ENCODE measurements around the gene CHST8.

The CHST8 gene

DNA sequence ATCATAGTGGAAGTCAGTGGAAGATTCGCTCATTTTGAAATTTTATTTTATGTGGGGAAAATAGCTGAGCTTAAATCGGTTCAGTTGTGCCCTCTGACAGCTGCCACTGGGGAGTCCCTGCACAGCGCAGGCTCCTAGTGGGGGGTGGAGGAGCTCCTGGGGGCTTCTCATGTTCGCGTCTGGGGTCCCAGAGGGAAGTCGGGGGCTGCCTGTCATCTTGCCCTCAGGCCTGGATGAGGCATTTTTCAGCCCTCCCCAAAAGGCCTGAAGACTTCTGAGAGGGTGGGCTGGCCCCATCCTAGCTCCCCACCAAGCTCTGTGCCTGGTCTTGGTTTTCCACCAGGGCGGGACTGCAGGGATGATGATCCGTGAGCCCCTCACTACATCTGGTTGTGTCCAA, 82.1 kb downstream of the CHST8 start:
- ChIA-PET CTCF (no interaction called here), POLR2A (no interaction called here)
- 88% methylated on average over 8 of the region's 8 CpGs for WGBS (ENCODE audit: insufficient coverage)

DNA sequence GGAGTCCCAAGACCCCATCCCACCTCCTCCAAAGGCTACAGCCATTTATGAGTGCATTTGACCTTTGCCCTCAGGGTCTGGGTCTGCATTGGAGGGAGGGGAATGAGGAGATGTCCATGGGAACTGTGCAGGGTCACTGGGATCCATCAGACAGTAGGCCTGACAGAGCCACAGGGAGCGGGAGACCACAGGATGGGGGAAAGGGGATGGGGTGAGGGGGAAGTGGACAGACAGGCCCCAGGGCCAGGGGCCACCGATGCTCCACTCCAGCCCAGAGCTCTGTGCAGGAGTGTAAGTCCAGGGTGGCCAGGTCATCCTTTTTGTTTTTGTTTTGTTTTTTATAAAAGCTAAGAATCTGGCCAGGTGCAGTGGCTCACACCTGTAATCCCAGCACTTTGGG, 82.5 kb downstream of the CHST8 start:
- ChIA-PET CTCF (no interaction called here), POLR2A (no interaction called here)
- H3K4me3 ChIP-seq (ENCODE audit: control insufficient read depth in 1 of 7, extremely low read depth in 1 of 7, insufficient read depth in 4 of 7, low read depth in 2 of 7, low read length in 6 of 7): no peak overlapping the region
- no peaks in the 10 kb centered on the region for H3K4me1 ChIP-seq (ENCODE audit: control extremely low read depth in 1 of 4, control insufficient read depth in 4 of 4, insufficient read depth in 4 of 4, low read length in 3 of 4)
- H3K27ac ChIP-seq (ENCODE audit: insufficient read depth in 1 of 2, low read depth in 1 of 2, low read length in 2 of 2, poor library complexity in 1 of 2, severe bottlenecking in 2 of 2): no peak overlapping the region
- H3K9me3 ChIP-seq (ENCODE audit: control extremely low read depth in 1 of 5, control insufficient read depth in 4 of 5, insufficient read depth in 2 of 5, low read depth in 1 of 5, low read length in 4 of 5): no peaks in the 10 kb centered on the region
- 100% methylated on average over 1 of the region's 2 CpGs for WGBS (ENCODE audit: insufficient coverage)
- no peak for DNase-seq
- H3K36me3 ChIP-seq (ENCODE audit: control insufficient read depth in 4 of 4, insufficient read depth in 4 of 4, low read length in 3 of 4): no peaks in the 10 kb centered on the region
- no peaks in the 10 kb centered on the region for H3K27me3 ChIP-seq (replicated peaks in 2 of 5; ENCODE audit: control insufficient read depth in 4 of 5, insufficient read depth in 5 of 5, low read length in 4 of 5)

More for the DNA sequence above, 82.1 kb downstream of the CHST8 start:
- no peaks in the 10 kb centered on the region for H3K9me3 ChIP-seq (ENCODE audit: control extremely low read depth in 1 of 5, control insufficient read depth in 4 of 5, insufficient read depth in 2 of 5, low read depth in 1 of 5, low read length in 4 of 5)
- H3K27ac ChIP-seq (ENCODE audit: insufficient read depth in 1 of 2, low read depth in 1 of 2, low read length in 2 of 2, poor library complexity in 1 of 2, severe bottlenecking in 2 of 2): no peak overlapping the region
- no peak overlapping the region for H3K4me3 ChIP-seq (ENCODE audit: control insufficient read depth in 1 of 7, extremely low read depth in 1 of 7, insufficient read depth in 4 of 7, low read depth in 2 of 7, low read length in 6 of 7)
- no peaks in the 10 kb centered on the region for H3K4me1 ChIP-seq (ENCODE audit: control extremely low read depth in 1 of 4, control insufficient read depth in 4 of 4, insufficient read depth in 4 of 4, low read length in 3 of 4)
- no peak for DNase-seq
- peaks cover 0 to under 1% (median 0%) of the 10 kb centered on the region in 5 experiments for H3K27me3 ChIP-seq (replicated peaks in 2 of 5; ENCODE audit: control insufficient read depth in 4 of 5, insufficient read depth in 5 of 5, low read length in 4 of 5)
- H3K36me3 ChIP-seq (ENCODE audit: control insufficient read depth in 4 of 4, insufficient read depth in 4 of 4, low read length in 3 of 4): no peaks in the 10 kb centered on the region

DNA sequence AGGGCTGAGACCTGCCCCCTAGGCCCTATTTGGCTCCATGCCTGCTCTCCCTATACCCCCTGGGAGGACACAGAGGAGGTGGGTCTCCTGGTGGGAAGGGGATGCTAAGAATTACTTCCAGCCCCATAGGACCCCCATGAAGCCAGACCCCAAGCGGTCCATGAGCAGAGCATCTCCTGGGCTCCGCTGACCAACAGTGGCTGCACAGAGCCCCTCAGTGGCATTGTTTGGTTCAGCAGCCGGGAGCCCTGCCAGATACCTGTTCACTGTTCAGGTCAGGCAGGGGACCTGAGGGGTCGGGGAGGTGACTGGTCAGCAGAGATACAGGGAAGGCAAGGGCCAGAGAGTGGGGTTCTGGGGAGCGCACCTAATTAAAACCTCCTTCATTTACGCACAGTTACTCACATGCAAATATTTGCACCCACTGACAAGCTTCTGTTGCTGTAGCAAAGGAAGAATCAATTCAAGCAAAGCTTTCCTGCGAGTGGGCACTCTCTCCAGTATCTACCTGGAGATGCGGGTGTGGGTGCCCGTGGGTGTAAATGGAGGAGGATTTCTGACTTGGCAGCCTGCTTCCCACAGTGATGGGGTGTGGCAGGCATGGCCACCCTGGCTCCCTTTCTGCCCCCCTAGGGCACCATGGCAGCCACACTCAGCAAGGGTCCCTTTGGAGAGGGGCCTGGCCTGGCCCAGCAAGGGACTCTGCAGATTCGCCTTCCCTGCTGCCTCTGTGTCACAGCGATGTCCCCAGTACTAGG, 83.5 kb downstream of the CHST8 start:
- no peaks in the 10 kb centered on the region for H3K9me3 ChIP-seq (ENCODE audit: control extremely low read depth in 1 of 5, control insufficient read depth in 4 of 5, insufficient read depth in 2 of 5, low read depth in 1 of 5, low read length in 4 of 5)
- H3K36me3 ChIP-seq (ENCODE audit: control insufficient read depth in 4 of 4, insufficient read depth in 4 of 4, low read length in 3 of 4): no peaks in the 10 kb centered on the region
- H3K27me3 ChIP-seq (replicated peaks in 2 of 5; ENCODE audit: control insufficient read depth in 4 of 5, insufficient read depth in 5 of 5, low read length in 4 of 5): no peaks in the 10 kb centered on the region
- H3K4me3 ChIP-seq (ENCODE audit: control insufficient read depth in 1 of 7, extremely low read depth in 1 of 7, insufficient read depth in 4 of 7, low read depth in 2 of 7, low read length in 6 of 7): no peak overlapping the region
- WGBS (ENCODE audit: insufficient coverage): 78% methylated on average over 5 of the region's 11 CpGs
- H3K27ac ChIP-seq (ENCODE audit: insufficient read depth in 1 of 2, low read depth in 1 of 2, low read length in 2 of 2, poor library complexity in 1 of 2, severe bottlenecking in 2 of 2): no peak overlapping the region
- POLR2A ChIA-PET: no interaction called here
- no peaks in the 10 kb centered on the region for H3K4me1 ChIP-seq (ENCODE audit: control extremely low read depth in 1 of 4, control insufficient read depth in 4 of 4, insufficient read depth in 4 of 4, low read length in 3 of 4)
- no peak for DNase-seq
- CTCF ChIA-PET: no interaction called here

GRCh38 chr19:33705860-33706259, 84.1 kb downstream of the CHST8 start:
- H3K27me3 ChIP-seq (replicated peaks in 2 of 5; ENCODE audit: control insufficient read depth in 4 of 5, insufficient read depth in 5 of 5, low read length in 4 of 5): no peaks in the 10 kb centered on the region
- H3K36me3 ChIP-seq (ENCODE audit: control insufficient read depth in 4 of 4, insufficient read depth in 4 of 4, low read length in 3 of 4): no peaks in the 10 kb centered on the region
- 91% methylated on average over 5 of the region's 5 CpGs for WGBS (ENCODE audit: insufficient coverage)
- CTCF ChIA-PET: no interaction called here
- H3K4me1 ChIP-seq (ENCODE audit: control extremely low read depth in 1 of 4, control insufficient read depth in 4 of 4, insufficient read depth in 4 of 4, low read length in 3 of 4): no peaks in the 10 kb centered on the region
- H3K4me3 ChIP-seq (ENCODE audit: control insufficient read depth in 1 of 7, extremely low read depth in 1 of 7, insufficient read depth in 4 of 7, low read depth in 2 of 7, low read length in 6 of 7): no peak overlapping the region
- no peak overlapping the region for H3K27ac ChIP-seq (ENCODE audit: insufficient read depth in 1 of 2, low read depth in 1 of 2, low read length in 2 of 2, poor library complexity in 1 of 2, severe bottlenecking in 2 of 2)
- no peaks in the 10 kb centered on the region for H3K9me3 ChIP-seq (ENCODE audit: control extremely low read depth in 1 of 5, control insufficient read depth in 4 of 5, insufficient read depth in 2 of 5, low read depth in 1 of 5, low read length in 4 of 5)
- POLR2A ChIA-PET: no interaction called here
- no peak for DNase-seq

DNA sequence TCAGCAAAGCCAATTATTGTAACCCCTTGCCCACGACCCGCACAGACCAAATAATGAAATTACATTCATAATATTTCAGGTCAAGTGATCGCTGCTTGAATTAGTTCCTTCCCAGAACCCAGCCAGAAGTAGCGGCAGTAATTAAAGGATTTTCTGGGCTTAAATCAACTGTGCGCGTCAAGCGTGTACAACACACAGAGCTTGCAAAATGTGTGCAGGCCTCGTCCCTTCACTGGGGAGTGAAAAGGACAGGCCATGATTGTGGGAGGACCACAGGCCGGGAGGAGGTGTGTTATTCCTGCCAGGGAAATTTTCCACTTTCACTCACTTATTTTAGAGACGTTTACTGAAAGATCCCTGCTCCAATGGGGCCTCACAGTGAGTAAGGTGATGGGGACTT, 84.9 kb downstream of the CHST8 start:
- WGBS (ENCODE audit: insufficient coverage): 93% methylated on average over 8 of the region's 10 CpGs
- POLR2A ChIA-PET: no interaction called here
- Histone ChIP-seq H3K36me3 (ENCODE audit: control insufficient read depth in 4 of 4, insufficient read depth in 4 of 4, low read length in 3 of 4) (no peaks in the 10 kb centered on the region), H3K27me3 (replicated peaks in 2 of 5; ENCODE audit: control insufficient read depth in 4 of 5, insufficient read depth in 5 of 5, low read length in 4 of 5) (no peaks in the 10 kb centered on the region), H3K9me3 (ENCODE audit: control extremely low read depth in 1 of 5, control insufficient read depth in 4 of 5, insufficient read depth in 2 of 5, low read depth in 1 of 5, low read length in 4 of 5) (no peaks in the 10 kb centered on the region), H3K4me1 (ENCODE audit: control extremely low read depth in 1 of 4, control insufficient read depth in 4 of 4, insufficient read depth in 4 of 4, low read length in 3 of 4) (no peaks in the 10 kb centered on the region), H3K27ac (ENCODE audit: insufficient read depth in 1 of 2, low read depth in 1 of 2, low read length in 2 of 2, poor library complexity in 1 of 2, severe bottlenecking in 2 of 2) (no peak overlapping the region), H3K4me3 (ENCODE audit: control insufficient read depth in 1 of 7, extremely low read depth in 1 of 7, insufficient read depth in 4 of 7, low read depth in 2 of 7, low read length in 6 of 7) (no peak overlapping the region)
- DNase-seq: no peak
- CTCF ChIA-PET: no interaction called here

- WGBS (ENCODE audit: insufficient coverage): 80% methylated on average over 6 of the region's 6 CpGs
- ChIA-PET CTCF (no interaction called here), POLR2A (no interaction called here)
- Histone ChIP-seq H3K27ac (ENCODE audit: insufficient read depth in 1 of 2, low read depth in 1 of 2, low read length in 2 of 2, poor library complexity in 1 of 2, severe bottlenecking in 2 of 2) (no peak overlapping the region), H3K36me3 (ENCODE audit: control insufficient read depth in 4 of 4, insufficient read depth in 4 of 4, low read length in 3 of 4) (no peaks in the 10 kb centered on the region), H3K27me3 (replicated peaks in 2 of 5; ENCODE audit: control insufficient read depth in 4 of 5, insufficient read depth in 5 of 5, low read length in 4 of 5) (peaks cover 0 to 3% (median 0%) of the 10 kb centered on the region in 5 experiments), H3K4me1 (ENCODE audit: control extremely low read depth in 1 of 4, control insufficient read depth in 4 of 4, insufficient read depth in 4 of 4, low read length in 3 of 4) (no peaks in the 10 kb centered on the region), H3K9me3 (ENCODE audit: control extremely low read depth in 1 of 5, control insufficient read depth in 4 of 5, insufficient read depth in 2 of 5, low read depth in 1 of 5, low read length in 4 of 5) (peaks cover 0 to 3% (median 0%) of the 10 kb centered on the region in 5 experiments), H3K4me3 (ENCODE audit: control insufficient read depth in 1 of 7, extremely low read depth in 1 of 7, insufficient read depth in 4 of 7, low read depth in 2 of 7, low read length in 6 of 7) (no peak overlapping the region)
- DNase-seq: no peak
Observed at GRCh38 chr19:33712268-33712667, 90.5 kb downstream of the CHST8 start.

- ChIA-PET CTCF (no interaction called here), POLR2A (no interaction called here)
- Histone ChIP-seq H3K4me1 (ENCODE audit: control extremely low read depth in 1 of 4, control insufficient read depth in 4 of 4, insufficient read depth in 4 of 4, low read length in 3 of 4) (no peaks in the 10 kb centered on the region), H3K27ac (ENCODE audit: insufficient read depth in 1 of 2, low read depth in 1 of 2, low read length in 2 of 2, poor library complexity in 1 of 2, severe bottlenecking in 2 of 2) (no peak overlapping the region), H3K36me3 (ENCODE audit: control insufficient read depth in 4 of 4, insufficient read depth in 4 of 4, low read length in 3 of 4) (no peaks in the 10 kb centered on the region), H3K4me3 (ENCODE audit: control insufficient read depth in 1 of 7, extremely low read depth in 1 of 7, insufficient read depth in 4 of 7, low read depth in 2 of 7, low read length in 6 of 7) (no peak overlapping the region), H3K9me3 (ENCODE audit: control extremely low read depth in 1 of 5, control insufficient read depth in 4 of 5, insufficient read depth in 2 of 5, low read depth in 1 of 5, low read length in 4 of 5) (peaks cover 0 to 3% (median 0%) of the 10 kb centered on the region in 5 experiments), H3K27me3 (replicated peaks in 2 of 5; ENCODE audit: control insufficient read depth in 4 of 5, insufficient read depth in 5 of 5, low read length in 4 of 5) (peaks cover 0 to 3% (median 0%) of the 10 kb centered on the region in 5 experiments)
- WGBS (ENCODE audit: insufficient coverage): 61% methylated on average over 3 of the region's 3 CpGs
- DNase-seq: no peak
Observed at GRCh38 chr19:33713194-33713593, 91.4 kb downstream of the CHST8 start.
